RWPE2 (cell line): ENCODE results near the gene ARHGAP11A.

Source experiments
- ATAC-seq: fragments of 200-7000 bp; cut with Tn5 transposase; 3 replicates; pipeline ENCODE4 v1.9.1; 2021; ENCODE audit warnings: low read depth
- DNase-seq: peaks from one replicate; pipeline ENCODE4 v3.0.0-alpha.2; 2020; ENCODE audit warnings: low spot score
- H3K27ac ChIP-seq: fragments of 450-650 bp; 2 replicates; pipeline ENCODE4 v1.5.1; 2017; ENCODE audit warnings: mild to moderate bottlenecking; ENCODE audit not compliant: poor library complexity, severe bottlenecking
- H3K27me3 ChIP-seq: fragments of 250-450 bp; sonication (Bioruptor Pico); 2 replicates; pipeline ENCODE4 v1.5.1; 2021; ENCODE audit warnings: mild to moderate bottlenecking, moderate library complexity; ENCODE audit not compliant: insufficient read depth, poor library complexity, severe bottlenecking
- H3K36me3 ChIP-seq: fragments of 250-450 bp; sonication (Bioruptor Pico); 2 replicates; pipeline ENCODE4 v1.5.1; 2020; ENCODE audit warnings: low read depth, mild to moderate bottlenecking, moderate library complexity
- H3K4me1 ChIP-seq: fragments of 250-450 bp; sonication (Bioruptor Pico); 2 replicates; pipeline ENCODE4 v1.5.1; 2021; ENCODE audit warnings: mild to moderate bottlenecking, moderate library complexity; ENCODE audit not compliant: insufficient read depth, poor library complexity, severe bottlenecking
- H3K4me3 ChIP-seq: fragments of 250-450 bp; sonication (Bioruptor Pico); 2 replicates; pipeline ENCODE4 v1.5.1; 2021; ENCODE audit warnings: mild to moderate bottlenecking, moderate library complexity; ENCODE audit not compliant: severe bottlenecking
- H3K9me3 ChIP-seq: fragments of 250-450 bp; sonication (Bioruptor Pico); 2 replicates; pipeline ENCODE4 v1.5.1; 2021; ENCODE audit warnings: mild to moderate bottlenecking, moderate library complexity; ENCODE audit not compliant: severe bottlenecking
- CTCF ChIP-seq: fragments of 450-650 bp; IDR thresholded peaks from one replicate; pipeline ENCODE4 v1.5.1; 2017; ENCODE audit warnings: mild to moderate bottlenecking, moderate library complexity; ENCODE audit not compliant: poor library complexity, severe bottlenecking

The ARHGAP11A gene

GRCh38 chr15:32668942-32669341 lies 53.6 kb downstream of the ARHGAP11A start:
- no peak overlapping the region for H3K4me3 ChIP-seq
- no peak for ATAC-seq
- peak; percentile 20 for TF ChIP-seq CTCF
- no peak overlapping the region for H3K27ac ChIP-seq
- peaks cover 9% of the 10 kb centered on the region for H3K4me1 ChIP-seq
- no peaks in the 10 kb centered on the region for H3K9me3 ChIP-seq
- no peaks in the 10 kb centered on the region for H3K36me3 ChIP-seq
- no peaks in the 10 kb centered on the region for H3K27me3 ChIP-seq
- DNase-seq: no peak

GRCh38 chr15:32669896-32670611 lies 54.8 kb downstream of the ARHGAP11A start:
- H3K4me3 ChIP-seq: no peak overlapping the region
- peaks cover 9% of the 10 kb centered on the region for H3K4me1 ChIP-seq
- no peaks in the 10 kb centered on the region for H3K9me3 ChIP-seq
- no peak for TF ChIP-seq CTCF
- H3K36me3 ChIP-seq: no peaks in the 10 kb centered on the region
- peak; percentile 80 for ATAC-seq
- no peaks in the 10 kb centered on the region for H3K27me3 ChIP-seq
- H3K27ac ChIP-seq: no peak overlapping the region
- DNase-seq: no peak

GRCh38 chr15:32670623-32671022 lies 55.3 kb downstream of the ARHGAP11A start:
- H3K9me3 ChIP-seq: no peaks in the 10 kb centered on the region
- H3K4me3 ChIP-seq: no peak overlapping the region
- no peak overlapping the region for H3K27ac ChIP-seq
- DNase-seq (no peak), ATAC-seq (no peak)
- H3K27me3 ChIP-seq: no peaks in the 10 kb centered on the region
- TF ChIP-seq CTCF: no peak
- H3K4me1 ChIP-seq: peaks cover 9% of the 10 kb centered on the region
- H3K36me3 ChIP-seq: no peaks in the 10 kb centered on the region

- DNase-seq: no peak
- Histone ChIP-seq H3K27ac (no peak overlapping the region), H3K4me1 (peaks cover 9% of the 10 kb centered on the region), H3K9me3 (no peaks in the 10 kb centered on the region), H3K27me3 (no peaks in the 10 kb centered on the region), H3K4me3 (no peak overlapping the region), H3K36me3 (no peaks in the 10 kb centered on the region)
- ATAC-seq: no peak
- no peak for TF ChIP-seq CTCF
Measured at GRCh38 chr15:32671339-32672325, 56.3 kb downstream of the ARHGAP11A start.
